Posterior cingulate gyrus (tissue), 11 donors: Measurements from ENCODE around the gene UBXN1.
"Not testable (repeated sequence)": the region's sequence is repeated elsewhere in the genome, so short reads cannot be mapped to it uniquely, and the experiment has no call there.

Experiments
- DNase-seq, 10 donors: peaks; one replicate each; pipeline versions ENCODE4 v3.0.0 to v3.0.0-alpha.2; 2020 to 2021; ENCODE audit warnings: mixed read lengths in 3 of 10
- intact Hi-C: fragments of 100-400 bp; cut with DNase I; formaldehyde crosslinking; loops from one replicate; pipeline ENCODE4 v1.15.1; 2023

UBXN1 gene

GRCh38 chr11:62677714-62678113 is 1.2 kb downstream of the UBXN1 start:
- intact Hi-C loops, result no loop called here
- DNase-seq, result peak in 2 of 10 donors; percentile 11 to 22

- intact Hi-C loops, result no loop called here
- DNase-seq, result no peak
Measured at GRCh38 chr11:62677156-62677555, 1.7 kb downstream of the UBXN1 start.

GRCh38 chr11:62676698-62677097 is 2.2 kb downstream of the UBXN1 start:
- intact Hi-C loops, result no loop called here
- peak in 2 of 10 donors; percentile 43 to 59 for DNase-seq

GRCh38 chr11:62675415-62675814 is 3.5 kb downstream of the UBXN1 start:
- intact Hi-C loops, result not testable (repeated sequence)
- peak in 2 of 10 donors; percentile 6 to 31 for DNase-seq

GRCh38 chr11:62673196-62673525 is 5.7 kb downstream of the UBXN1 start:
- intact Hi-C loops, result no loop called here
- DNase-seq, result no peak

- peak; percentile 69 to 96 (median 79) for DNase-seq
- intact Hi-C loops, result loop anchor here (2.0 kb wide), 1 partner anchor 19 kb away; the partner anchor contains the start of gene INTS5
Measured at GRCh38 chr11:62671608-62672389, 7.1 kb downstream of the UBXN1 start, which contains the start of the genes LBHD1 and UQCC3. Gene LBHD1 (minus strand): TSS chr11:62672267. CDS start chr11:62670031, 2,236 bp downstream. Gene UQCC3 (plus strand): TSS chr11:62671673. CDS start chr11:62671746, 73 bp downstream.

- intact Hi-C loops, result loop anchor here (2.0 kb wide), 1 partner anchor 18 kb away; the partner anchor contains the start of gene INTS5
- DNase-seq, result no peak
Measured at GRCh38 chr11:62671236-62671607, 7.7 kb downstream of the UBXN1 start.

GRCh38 chr11:62669420-62670161 is 9.3 kb downstream of the UBXN1 start:
- intact Hi-C loops, result loop anchor here (2.0 kb wide), 1 partner anchor 17 kb away; the partner anchor contains the start of gene INTS5
- DNase-seq, result peak in 2 of 10 donors; percentile 19 to 24

- intact Hi-C loops, result no loop called here
- DNase-seq, result peak in 1 of 10 donors; percentile 6
Measured at GRCh38 chr11:62667460-62667859, 11.4 kb downstream of the UBXN1 start.

- peak in 3 of 10 donors; percentile 18 to 72 (median 54) for DNase-seq
- intact Hi-C loops, result no loop called here
Measured at GRCh38 chr11:62666259-62666926, 12.5 kb downstream of the UBXN1 start.

GRCh38 chr11:62665599-62666258 is 13.1 kb downstream of the UBXN1 start:
- intact Hi-C loops, result no loop called here
- peak in 9 of 10 donors; percentile 30 to 92 (median 55) for DNase-seq

GRCh38 chr11:62665075-62665598 is 13.7 kb downstream of the UBXN1 start, which contains the start of the genes C11orf98 and CSKMT:
Gene C11orf98 (minus strand): TSS chr11:62665210. CDS start chr11:62665169, 41 bp downstream.
Gene CSKMT (plus strand): TSS chr11:62665312. CDS start chr11:62665880, 568 bp downstream.
- DNase-seq, result peak; percentile 95 to 100 (median 97)
- intact Hi-C loops, result no loop called here

- intact Hi-C loops, result no loop called here
- DNase-seq, result peak in 3 of 10 donors; percentile 41 to 88 (median 52)
Measured at GRCh38 chr11:62664405-62665074, 14.3 kb downstream of the UBXN1 start.

- DNase-seq, result peak in 1 of 10 donors; percentile 4
- intact Hi-C loops, result no loop called here
Measured at GRCh38 chr11:62656796-62657429, 22.0 kb downstream of the UBXN1 start.

GRCh38 chr11:62654297-62654696 is 24.6 kb downstream of the UBXN1 start:
- intact Hi-C loops, result no loop called here
- peak in 1 of 10 donors; percentile 27 for DNase-seq

GRCh38 chr11:62652161-62653006 is 26.5 kb downstream of the UBXN1 start:
- intact Hi-C loops, result loop anchor here (1.0 to 2.0 kb wide), 2 partner anchors 18 to 27 kb away; partner anchors contain the start of genes UBXN1 and UQCC3
- peak in 1 of 10 donors; percentile 86 for DNase-seq

GRCh38 chr11:62650283-62650682 is 28.6 kb downstream of the UBXN1 start:
- peak in 1 of 10 donors; percentile 47 for DNase-seq
- intact Hi-C loops, result not testable (repeated sequence)
